AG09309 (cell line): ENCODE measurements around the gene DELE1.
"Not testable (repeated sequence)": the region's sequence is repeated elsewhere in the genome, so short reads cannot be mapped to it uniquely, and the experiment has no call there.

Experiments
- DNase-seq: peaks from one replicate; pipeline ENCODE4 v3.0.0-alpha.2; 2010; ENCODE audit warnings: low read depth
- H3K4me3 ChIP-seq: 2 replicates; pipeline ENCODE4 v1.5.1; 2011; ENCODE audit warnings: mild to moderate bottlenecking, low read depth, low read length, moderate library complexity; ENCODE audit not compliant: control insufficient read depth
- CTCF ChIP-seq: IDR thresholded peaks from 2 replicates; pipeline ENCODE4 v1.5.1; 2011; ENCODE audit warnings: mild to moderate bottlenecking, low read depth, low read length, inconsistent platforms; ENCODE audit not compliant: insufficient read depth, control insufficient read depth; ENCODE audit errors: missing control alignments

The DELE1 gene

GRCh38 chr5:141920771-141921170, 2.9 kb upstream of the DELE1 start:
- no peak overlapping the region for H3K4me3 ChIP-seq
- no peak for TF ChIP-seq CTCF
- no peak for DNase-seq

GRCh38 chr5:141922827-141923447, 734 bp upstream of the DELE1 start:
- peak overlapping the region; percentile 79 for H3K4me3 ChIP-seq
- DNase-seq: not testable (repeated sequence)

- no peak overlapping the region for H3K4me3 ChIP-seq
- TF ChIP-seq CTCF: no peak
- DNase-seq: no peak
These were observed 2.8 kb downstream of the DELE1 start for GRCh38 chr5:141926434-141926833.

- DNase-seq: no peak
- no peak for TF ChIP-seq CTCF
- H3K4me3 ChIP-seq: no peak overlapping the region
These were observed 4.4 kb downstream of the DELE1 start for GRCh38 chr5:141928051-141928450.

GRCh38 chr5:141929398-141930058, 5.9 kb downstream of the DELE1 start:
- DNase-seq: no peak

GRCh38 chr5:141931694-141932093, 8.0 kb downstream of the DELE1 start:
- no peak for DNase-seq
- TF ChIP-seq CTCF: no peak
- no peak overlapping the region for H3K4me3 ChIP-seq

More at GRCh38 chr5:141929398-141930058, 5.9 kb downstream of the DELE1 start:
- no peak overlapping the region for H3K4me3 ChIP-seq
- no peak for TF ChIP-seq CTCF

GRCh38 chr5:141933151-141933550, 9.5 kb downstream of the DELE1 start:
- DNase-seq: no peak
- no peak for TF ChIP-seq CTCF
- no peak overlapping the region for H3K4me3 ChIP-seq
